ENCODE measurements around the gene GSG1L2. TPM values are rescaled to one million over a fixed set of nuclear protein-coding genes. Genes with fewer than 3 reads are reported as not detected.

GSG1L2 gene
- total RNA-seq, 1 experiment from 2014 or later = not detected

GRCh38 chr17:9817086-9817485 is 4.8 kb downstream of the GSG1L2 start:
- no peaks in the 10 kb centered on the region for H3K36me3 Mint-ChIP-seq (ENCODE audit: insufficient read depth, unreplicated experiment)
- BruUV-seq (replicated peaks) = no TSS peak

GRCh38 chr17:9816472-9816871 is 5.4 kb downstream of the GSG1L2 start:
- intact Hi-C loops (cut with micrococcal nuclease; ENCODE audit: unreplicated experiment) = no loop called here
- no peak overlapping the region for H3K27ac Mint-ChIP-seq (ENCODE audit: unreplicated experiment)
- H3K9me3 Mint-ChIP-seq (ENCODE audit: low read depth, unreplicated experiment) = no peaks in the 10 kb centered on the region
- no peak overlapping the region for H3K4me3 Mint-ChIP-seq (ENCODE audit: low read depth, unreplicated experiment)
- CTCF ChIA-PET = interaction anchor here (0.7 kb wide), 1 partner anchor 57 kb away, joined by 4 read pairs; no protein-coding TSS in a partner anchor
- TF ChIP-seq CTCF (IDR thresholded peaks at IDR 0.05; ENCODE audit: unreplicated experiment) = no peak
- H3K27me3 Mint-ChIP-seq (ENCODE audit: unreplicated experiment) = no peaks in the 10 kb centered on the region
- peaks cover 24% of the 10 kb centered on the region for H3K4me1 Mint-ChIP-seq (ENCODE audit: low read depth, unreplicated experiment)
- H3K36me3 Mint-ChIP-seq (ENCODE audit: insufficient read depth, unreplicated experiment) = no peaks in the 10 kb centered on the region
- BruUV-seq (replicated peaks) = no TSS peak
- DNase-seq = no peak

More at GRCh38 chr17:9817086-9817485, 4.8 kb downstream of the GSG1L2 start:
- peak; percentile 61 for DNase-seq
- Mint-ChIP-seq H3K27ac (ENCODE audit: unreplicated experiment) (no peak overlapping the region), H3K27me3 (ENCODE audit: unreplicated experiment) (no peaks in the 10 kb centered on the region), H3K9me3 (ENCODE audit: low read depth, unreplicated experiment) (no peaks in the 10 kb centered on the region), H3K4me3 (ENCODE audit: low read depth, unreplicated experiment) (no peak overlapping the region), H3K4me1 (ENCODE audit: low read depth, unreplicated experiment) (peaks cover 23% of the 10 kb centered on the region)
- CTCF ChIA-PET = interaction anchor here (0.7 kb wide), 1 partner anchor 58 kb away, joined by 4 read pairs; no protein-coding TSS in a partner anchor
- no peak for TF ChIP-seq CTCF (IDR thresholded peaks at IDR 0.05; ENCODE audit: unreplicated experiment)
- intact Hi-C loops (cut with micrococcal nuclease; ENCODE audit: unreplicated experiment) = no loop called here

DNA sequence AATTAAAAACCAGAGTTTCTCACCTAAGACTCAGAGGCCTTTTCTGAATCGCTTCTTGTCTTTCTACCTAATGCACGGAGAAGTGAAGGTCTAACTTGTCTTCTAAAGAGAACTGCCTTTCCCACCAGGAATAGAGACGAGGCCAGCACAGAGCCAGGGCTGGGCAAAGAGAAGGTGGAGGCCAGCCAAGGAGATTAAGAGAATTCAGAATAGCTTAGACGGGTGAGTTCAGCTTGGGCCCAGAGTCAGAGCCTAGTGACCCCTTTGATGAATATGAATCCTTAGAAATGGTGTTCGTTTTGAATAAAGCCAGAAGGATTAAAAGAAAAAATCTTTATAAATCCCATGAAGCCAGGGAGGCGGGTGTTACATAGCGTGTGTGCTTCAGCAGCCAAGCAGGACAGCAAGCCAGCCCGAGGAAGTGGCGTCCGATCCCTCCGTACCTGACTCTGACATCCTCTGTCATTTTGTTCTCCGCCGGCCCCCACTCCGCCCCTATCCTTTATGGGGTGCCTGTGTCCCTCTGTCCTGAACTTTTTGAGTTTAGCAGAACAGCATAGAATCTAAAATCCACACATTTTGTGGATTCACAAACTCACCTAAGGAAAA is 7.4 kb downstream of the GSG1L2 start:
- Mint-ChIP-seq H3K9me3 (ENCODE audit: low read depth, unreplicated experiment) (no peaks in the 10 kb centered on the region), H3K27me3 (ENCODE audit: unreplicated experiment) (no peaks in the 10 kb centered on the region), H3K36me3 (ENCODE audit: insufficient read depth, unreplicated experiment) (no peaks in the 10 kb centered on the region), H3K27ac (ENCODE audit: unreplicated experiment) (no peak overlapping the region), H3K4me1 (ENCODE audit: low read depth, unreplicated experiment) (peaks cover 35% of the 10 kb centered on the region), H3K4me3 (ENCODE audit: low read depth, unreplicated experiment) (no peak overlapping the region)
- DNase-seq = no peak
- BruUV-seq (replicated peaks) = no TSS peak
- TF ChIP-seq CTCF (IDR thresholded peaks at IDR 0.05; ENCODE audit: unreplicated experiment) = no peak
- intact Hi-C loops (cut with micrococcal nuclease; ENCODE audit: unreplicated experiment) = no loop called here
- CTCF ChIA-PET = no interaction called here

DNA sequence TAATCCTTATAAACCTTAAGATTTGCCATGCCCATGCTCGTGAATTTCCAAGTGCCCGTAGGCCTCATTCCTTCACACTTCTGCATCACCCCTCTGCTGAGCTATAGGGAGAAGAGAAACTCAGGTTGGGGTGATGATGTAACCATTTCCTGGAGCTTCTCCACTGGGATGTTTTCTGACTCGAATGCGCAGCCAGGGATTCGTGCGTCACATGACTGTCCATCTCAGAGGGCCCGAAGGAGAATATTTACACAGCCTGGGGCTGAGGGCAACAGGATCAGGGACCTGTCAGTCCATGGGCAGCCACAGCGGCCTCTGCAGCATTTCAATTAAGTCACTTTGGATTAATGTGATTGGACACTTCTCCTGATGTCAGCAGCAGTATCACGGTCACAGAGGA is 8.7 kb downstream of the GSG1L2 start:
- CTCF ChIA-PET = no interaction called here
- H3K36me3 Mint-ChIP-seq (ENCODE audit: insufficient read depth, unreplicated experiment) = no peaks in the 10 kb centered on the region
- H3K27me3 Mint-ChIP-seq (ENCODE audit: unreplicated experiment) = no peaks in the 10 kb centered on the region
- intact Hi-C loops (cut with micrococcal nuclease; ENCODE audit: unreplicated experiment) = no loop called here
- no peaks in the 10 kb centered on the region for H3K9me3 Mint-ChIP-seq (ENCODE audit: low read depth, unreplicated experiment)
- BruUV-seq (replicated peaks) = no TSS peak
- no peak for TF ChIP-seq CTCF (IDR thresholded peaks at IDR 0.05; ENCODE audit: unreplicated experiment)
- DNase-seq = no peak
- H3K27ac Mint-ChIP-seq (ENCODE audit: unreplicated experiment) = no peak overlapping the region
- H3K4me1 Mint-ChIP-seq (ENCODE audit: low read depth, unreplicated experiment) = peaks cover 27% of the 10 kb centered on the region
- no peak overlapping the region for H3K4me3 Mint-ChIP-seq (ENCODE audit: low read depth, unreplicated experiment)

Data from Calu3 (cell line).